NCI-H774 (cell line): Measurements from ENCODE around the gene IGF2BP2.

Source experiments
- DNase-seq: peaks from one replicate; lab custom pipeline; 2025; lab: John Stamatoyannopoulos, UW

IGF2BP2 gene

DNA sequence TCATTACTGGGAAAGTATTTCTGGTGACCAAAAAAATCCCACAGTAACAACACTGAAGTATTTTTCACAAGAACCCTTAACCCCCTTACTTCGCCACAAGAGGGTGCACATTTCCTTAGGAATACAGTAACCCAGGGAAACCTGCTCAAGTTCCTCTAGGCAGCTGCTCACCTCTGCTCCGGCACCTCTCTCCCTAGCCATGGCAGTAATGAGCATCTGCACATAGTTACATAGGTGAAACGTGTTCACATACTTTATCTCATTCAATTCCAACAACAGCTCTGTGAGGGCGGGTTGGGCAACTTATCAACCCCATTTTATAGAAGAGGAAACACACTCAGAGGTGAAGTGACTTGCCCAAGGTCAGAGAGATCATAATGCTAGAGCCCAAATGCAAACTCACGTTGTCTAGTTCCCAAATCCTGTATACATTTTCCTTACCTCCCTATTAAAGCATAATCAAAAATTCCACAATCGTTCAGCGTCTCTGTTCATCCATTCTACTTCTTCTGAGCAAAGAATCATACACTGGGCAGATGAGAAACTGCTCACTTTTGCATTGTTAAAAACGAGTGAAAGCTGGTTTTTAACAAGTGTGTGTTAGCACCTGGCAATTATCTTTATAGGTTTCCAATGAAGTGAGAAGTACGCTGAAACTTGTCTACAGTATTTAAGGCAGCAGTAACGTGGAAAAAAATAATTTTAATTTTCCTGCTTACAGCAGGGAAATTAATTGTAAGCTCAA, 90.7 kb downstream of the IGF2BP2 start:
- DNase-seq: peak; percentile 35

DNA sequence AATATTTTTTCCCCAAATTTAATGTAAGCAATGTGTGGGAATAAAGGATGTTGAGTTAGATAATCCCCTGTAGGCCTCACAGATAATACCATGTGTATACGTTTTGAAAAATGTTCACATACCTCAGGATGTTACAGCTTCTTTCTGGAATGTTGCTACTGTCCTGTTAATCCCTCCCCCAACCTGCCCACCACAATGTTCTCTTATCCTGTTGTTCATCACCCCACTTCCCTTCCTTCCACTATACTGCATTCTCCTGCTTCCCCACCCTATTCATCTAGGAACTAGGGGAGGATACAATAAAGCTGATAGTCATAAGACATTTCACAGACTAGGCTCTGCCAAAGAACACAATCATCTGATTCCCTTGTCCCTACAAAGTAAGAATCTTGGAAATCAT, 92.1 kb downstream of the IGF2BP2 start:
- no peak for DNase-seq

DNA sequence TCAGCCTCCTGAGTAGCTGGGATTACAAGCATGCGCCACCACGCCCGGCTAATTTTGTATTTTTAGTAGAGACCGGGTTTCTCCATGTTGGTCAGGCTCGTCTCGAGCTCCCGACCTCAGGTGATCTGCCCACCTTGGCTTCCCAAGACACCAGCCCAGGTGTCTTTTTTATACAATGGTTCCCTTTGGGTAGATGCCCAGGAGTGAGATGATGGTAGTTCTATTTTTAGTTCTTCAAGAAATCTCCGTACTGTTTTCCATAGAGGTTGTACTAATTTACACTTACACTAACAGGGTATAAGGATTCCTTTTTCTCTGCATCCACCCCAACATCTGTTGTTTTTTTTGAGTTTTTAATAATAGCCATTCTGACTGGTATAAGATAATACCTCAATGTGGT, 94.3 kb downstream of the IGF2BP2 start:
- no peak for DNase-seq

DNA sequence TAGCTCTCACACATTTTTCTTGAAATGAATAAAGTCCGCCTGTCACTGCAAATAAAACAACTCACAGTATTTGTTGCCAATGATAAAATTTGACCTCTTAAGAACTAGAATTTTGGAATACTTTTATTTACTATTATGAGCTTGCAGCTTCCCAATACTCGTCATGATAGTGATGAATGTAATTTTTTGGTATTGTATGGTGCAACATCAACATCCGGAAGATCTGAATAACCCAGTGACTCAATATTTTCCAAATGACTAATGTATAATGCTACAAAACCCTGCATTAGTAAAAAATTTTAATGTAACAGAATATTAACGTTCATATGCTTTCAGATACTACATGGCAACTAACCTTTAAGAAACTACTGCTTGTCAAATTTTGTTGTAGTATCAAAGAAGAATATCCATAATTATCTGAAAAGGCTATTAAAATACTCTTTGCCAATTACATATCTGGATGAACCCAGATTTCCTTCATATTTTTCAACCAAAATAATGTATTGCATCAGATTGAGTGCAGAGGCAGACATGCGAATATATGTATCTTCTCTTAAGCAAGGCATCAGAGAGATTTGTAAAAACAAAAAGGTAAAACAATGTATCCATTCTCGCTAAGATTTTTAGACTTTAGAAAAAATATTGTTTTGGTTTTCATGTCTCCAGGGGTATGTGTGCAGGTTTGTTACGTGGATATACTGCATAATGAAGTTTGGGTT, 95.3 kb downstream of the IGF2BP2 start:
- DNase-seq: no peak

DNA sequence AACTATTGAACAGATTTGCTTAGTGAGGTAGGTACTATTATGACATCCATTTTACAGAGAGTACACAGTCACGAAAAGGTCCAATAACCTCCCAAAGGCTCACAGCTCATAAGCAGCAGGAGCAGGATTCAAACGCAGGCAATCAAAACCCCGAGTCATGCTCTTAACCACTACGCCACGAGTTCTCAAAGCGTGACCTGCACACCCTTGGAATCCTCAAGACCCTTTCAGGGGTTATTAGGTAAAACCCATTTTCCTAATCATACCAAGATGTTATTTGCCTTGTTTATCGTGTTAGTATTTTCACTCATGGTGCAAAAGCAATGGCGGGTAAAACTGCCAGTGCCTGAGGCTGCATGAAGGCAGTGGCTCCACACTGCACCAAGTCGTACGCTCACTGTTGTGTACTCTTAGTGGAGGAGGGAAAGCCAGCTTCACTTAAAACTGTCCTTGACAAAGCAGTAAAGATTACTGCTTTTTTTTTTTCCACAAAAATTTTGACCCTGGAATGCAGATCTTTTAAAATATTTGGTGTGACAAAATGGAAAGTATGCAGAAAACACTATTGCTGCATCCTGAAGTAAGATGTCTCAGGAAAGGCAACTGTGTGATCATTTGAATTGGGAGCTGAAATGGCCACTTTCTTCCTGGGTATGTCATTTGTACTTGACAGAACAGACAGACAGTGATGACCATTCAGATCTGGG, 96.1 kb downstream of the IGF2BP2 start:
- DNase-seq: no peak

DNA sequence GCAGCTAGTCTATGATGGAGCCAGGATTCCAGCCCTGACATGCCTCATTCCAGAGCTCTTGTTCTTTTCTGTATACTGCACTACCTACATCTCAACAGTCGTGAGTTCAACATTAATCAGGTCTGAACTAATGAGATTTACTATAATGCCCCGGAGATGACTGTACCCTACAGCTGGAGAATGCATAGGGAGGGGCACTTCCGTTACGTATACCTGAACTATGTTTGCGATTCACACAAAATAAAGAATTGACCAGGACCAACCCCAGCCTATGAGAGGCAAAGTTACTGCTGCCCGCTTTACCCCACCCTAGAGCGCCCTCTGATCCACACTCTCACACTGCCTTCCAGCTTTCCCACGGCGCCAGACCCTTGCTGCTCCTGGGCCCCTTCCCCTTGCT, 97.0 kb downstream of the IGF2BP2 start:
- DNase-seq: no peak

DNA sequence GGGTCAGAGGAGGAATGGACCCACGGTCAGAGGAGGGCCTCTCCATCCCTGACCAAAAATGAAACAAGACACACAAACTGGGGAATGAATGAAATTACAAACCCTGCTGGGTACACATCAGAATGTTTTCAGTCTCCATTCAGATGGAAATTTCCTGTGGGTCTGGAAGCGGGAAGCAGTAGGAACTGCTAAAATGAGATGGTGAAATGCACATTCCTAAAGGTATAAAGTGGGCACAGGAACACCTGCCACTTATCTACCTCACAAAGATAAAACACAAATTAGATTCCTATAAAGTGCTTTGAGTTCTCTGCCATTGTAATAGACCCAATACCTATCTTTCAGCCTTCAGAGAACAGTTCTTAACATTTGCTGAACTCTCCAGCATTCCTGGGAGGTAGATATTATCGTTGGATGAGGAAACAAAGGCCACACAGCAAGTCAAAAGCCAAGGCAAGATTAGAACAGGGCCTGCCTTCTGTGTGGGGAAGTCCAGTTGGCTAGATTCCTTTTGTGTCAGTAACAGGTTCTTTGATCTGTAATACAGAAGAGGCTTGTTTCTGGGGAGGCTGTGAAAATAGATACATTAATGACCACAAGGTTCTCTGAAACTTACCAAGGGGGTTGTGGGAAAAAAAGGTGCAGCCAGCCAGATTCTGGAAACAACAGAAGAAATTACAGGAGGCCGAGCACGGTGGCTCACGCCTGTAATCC, 98.4 kb downstream of the IGF2BP2 start:
- no peak for DNase-seq

DNA sequence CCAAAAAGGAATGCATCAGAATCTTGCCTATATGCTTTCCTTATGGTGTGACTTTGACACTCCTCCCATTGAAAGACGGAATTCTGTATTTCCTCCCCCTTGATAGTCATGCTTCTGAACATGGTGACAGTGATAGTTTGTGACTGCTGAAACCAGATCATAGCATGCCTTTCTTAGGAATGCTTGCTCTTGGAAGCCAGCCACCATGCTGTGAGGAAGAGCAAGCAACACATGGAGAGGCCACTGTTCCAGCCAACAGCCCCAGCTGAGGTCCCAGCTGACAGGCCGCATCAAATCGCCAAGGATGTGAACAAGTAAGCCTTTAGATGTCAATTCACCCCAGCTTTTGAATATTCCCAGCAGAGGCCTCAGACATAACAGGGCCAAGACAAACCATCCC, 100.1 kb downstream of the IGF2BP2 start:
- no peak for DNase-seq

DNA sequence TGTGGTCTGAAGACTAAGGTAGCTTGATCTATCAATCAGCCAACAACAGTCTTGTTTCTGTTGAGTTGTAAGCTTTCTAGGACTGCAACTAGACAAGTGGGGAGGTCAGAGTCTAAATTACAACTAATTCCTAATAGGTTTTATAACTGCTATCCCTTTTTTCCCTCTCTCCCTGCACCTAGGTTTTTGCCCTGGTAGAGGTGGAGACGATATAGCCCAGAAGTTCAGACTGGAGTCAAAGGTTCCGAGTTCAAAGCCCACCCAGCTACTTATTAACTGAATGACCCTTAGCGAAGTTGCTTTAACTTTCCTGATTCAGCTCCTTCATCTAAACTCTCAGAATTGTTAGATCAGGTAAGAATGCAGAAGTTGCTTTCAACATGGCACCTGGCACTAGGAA, 100.6 kb downstream of the IGF2BP2 start:
- DNase-seq: no peak

DNA sequence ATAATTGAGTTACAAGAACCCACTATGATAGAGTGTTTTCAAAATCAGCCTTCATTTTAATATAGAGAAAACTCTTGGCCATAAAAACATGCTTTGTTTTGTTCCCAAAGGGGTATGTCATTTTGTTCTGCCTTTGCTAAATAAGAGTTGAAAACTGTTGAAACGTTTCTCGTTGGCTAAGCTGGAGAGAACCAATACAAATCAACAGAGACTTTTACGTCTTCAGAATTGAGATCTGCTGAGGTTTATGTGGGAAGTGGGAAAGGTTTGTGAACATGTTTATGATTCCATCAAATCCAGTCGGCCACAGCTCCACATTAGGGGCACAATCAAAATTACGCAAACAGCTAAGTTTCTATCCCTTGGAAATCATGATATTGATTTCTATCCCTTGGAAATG, 102.0 kb downstream of the IGF2BP2 start:
- DNase-seq: no peak

DNA sequence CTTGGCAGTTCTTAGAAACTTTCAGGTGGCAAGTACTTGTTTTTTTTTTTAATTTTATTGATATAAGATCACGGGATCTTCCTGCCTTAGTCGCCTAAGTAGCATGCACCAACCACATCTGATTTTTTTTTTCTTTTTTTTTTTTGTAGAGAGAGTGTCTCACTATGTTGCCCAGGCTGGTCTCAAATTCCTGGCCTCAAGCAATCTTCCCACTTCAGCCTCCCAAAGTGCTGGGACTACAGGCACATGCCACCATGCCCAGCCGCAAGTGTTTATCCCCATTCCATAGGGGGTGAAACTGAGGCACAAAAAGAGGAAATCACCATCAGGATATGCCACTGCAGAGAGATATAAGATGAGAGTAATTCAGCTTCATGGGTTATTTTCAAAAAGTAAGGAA, 102.9 kb downstream of the IGF2BP2 start:
- DNase-seq: no peak

DNA sequence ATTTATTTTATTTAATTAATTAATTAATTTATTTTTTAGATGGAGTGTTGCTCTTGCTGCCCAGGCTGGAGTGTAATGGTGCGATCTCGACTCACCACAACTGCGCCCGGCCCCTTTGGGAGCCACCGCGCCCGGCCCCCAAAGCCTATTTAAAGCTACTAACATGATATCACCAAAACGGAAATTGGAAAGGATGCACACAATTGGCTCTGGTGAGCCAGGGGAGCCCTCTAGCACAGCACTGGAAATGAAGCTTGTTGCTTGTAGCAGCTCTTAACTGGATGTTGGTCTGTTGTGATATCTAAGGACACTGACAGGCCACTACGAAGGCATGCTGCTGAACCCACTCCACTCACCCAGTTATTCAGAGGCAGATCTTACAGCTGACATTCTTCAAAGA, 104.5 kb downstream of the IGF2BP2 start:
- no peak for DNase-seq

DNA sequence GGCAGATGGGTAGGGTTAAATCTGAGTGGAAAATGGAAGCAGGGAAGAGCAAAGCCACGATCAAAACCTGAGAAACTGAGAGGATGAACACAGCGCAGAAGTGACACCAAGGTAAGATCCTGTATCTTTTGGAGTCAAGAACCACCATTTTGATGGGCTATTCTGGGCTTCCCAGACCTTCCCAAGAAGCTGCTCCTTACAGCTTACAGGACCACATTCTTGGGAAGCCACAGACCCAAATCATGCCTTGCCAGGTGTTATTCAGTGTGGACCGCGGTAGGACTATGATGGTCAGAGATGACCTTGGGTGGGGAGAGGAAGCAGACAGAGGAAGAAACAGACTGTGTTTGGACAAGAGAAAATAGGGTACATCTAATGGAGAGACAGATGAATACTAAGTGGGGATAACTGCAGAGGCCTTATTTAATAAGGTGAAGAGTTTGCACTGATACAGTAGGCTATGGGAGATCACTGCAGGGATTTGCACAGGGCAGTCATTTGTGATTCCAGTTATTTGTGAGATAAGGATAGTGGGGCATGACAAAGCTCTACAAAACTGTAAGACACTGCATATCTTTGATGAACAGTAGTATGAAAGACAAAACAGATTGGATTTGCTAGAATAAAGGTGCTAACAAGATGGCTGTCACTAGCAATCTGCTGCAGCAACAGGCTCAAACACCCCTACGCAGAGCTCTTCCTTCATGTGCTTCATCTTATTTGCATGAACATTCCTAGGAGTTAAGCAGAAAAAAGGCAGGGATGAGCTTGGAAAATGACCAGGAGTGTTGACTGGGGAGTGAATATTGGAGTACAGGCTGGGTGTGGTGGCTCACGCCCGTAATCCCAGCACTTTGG, 105.9 kb downstream of the IGF2BP2 start:
- DNase-seq: no peak

DNA sequence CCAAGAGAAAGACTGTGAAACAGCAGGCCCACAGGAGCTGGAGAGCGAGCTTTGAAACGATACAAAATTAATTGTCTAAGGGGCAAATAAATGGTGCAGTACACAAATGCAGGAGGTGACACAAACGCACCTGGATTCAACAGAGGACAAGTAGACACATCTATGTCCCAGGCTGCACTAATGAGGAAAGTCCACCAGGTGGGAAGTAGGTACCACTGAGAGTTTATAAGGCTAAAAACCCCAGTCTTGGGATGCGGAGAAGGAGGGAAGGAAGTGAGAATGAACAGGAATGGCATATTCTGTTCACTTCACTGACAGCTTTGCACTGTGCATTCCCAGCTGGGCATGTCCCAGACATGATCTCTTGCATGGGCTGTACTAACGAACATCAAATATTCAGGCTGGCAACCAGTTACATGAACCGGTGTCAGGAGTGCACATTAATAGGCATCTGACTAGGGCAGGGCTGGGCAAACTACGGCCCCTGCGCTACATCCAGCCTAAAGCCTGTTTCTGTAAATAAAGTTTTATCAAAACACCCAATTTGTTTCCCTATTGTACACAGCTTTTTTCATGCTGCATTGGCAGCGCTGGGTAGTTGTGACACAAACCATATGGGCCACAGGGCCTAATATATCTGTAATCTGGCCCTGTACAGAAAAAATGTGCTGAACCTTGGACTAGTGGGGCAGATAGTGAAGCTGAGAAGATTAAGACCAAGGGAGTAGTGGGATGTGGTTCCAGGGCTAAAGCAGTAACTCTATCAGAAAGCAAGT, 107.0 kb downstream of the IGF2BP2 start:
- DNase-seq: no peak

DNA sequence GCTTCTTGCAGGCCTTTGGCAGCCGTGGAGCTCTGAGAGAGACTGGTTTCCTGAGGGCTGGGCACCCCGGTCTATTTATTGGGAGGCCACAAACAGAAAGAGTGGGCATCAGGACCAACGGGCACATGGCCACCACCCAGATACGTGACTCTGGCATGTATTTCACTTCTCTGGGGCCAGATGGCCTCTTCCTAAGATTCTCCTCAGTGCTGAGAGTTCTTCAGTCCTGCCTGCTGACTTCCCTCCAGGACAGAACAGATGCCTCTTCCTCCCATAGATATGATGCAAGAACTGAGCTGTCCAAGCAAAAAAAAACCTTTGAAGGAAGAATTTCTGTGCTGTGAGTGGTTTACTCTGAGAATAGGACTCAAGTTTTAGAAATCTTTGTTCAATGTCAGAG, 107.7 kb downstream of the IGF2BP2 start:
- no peak for DNase-seq

DNA sequence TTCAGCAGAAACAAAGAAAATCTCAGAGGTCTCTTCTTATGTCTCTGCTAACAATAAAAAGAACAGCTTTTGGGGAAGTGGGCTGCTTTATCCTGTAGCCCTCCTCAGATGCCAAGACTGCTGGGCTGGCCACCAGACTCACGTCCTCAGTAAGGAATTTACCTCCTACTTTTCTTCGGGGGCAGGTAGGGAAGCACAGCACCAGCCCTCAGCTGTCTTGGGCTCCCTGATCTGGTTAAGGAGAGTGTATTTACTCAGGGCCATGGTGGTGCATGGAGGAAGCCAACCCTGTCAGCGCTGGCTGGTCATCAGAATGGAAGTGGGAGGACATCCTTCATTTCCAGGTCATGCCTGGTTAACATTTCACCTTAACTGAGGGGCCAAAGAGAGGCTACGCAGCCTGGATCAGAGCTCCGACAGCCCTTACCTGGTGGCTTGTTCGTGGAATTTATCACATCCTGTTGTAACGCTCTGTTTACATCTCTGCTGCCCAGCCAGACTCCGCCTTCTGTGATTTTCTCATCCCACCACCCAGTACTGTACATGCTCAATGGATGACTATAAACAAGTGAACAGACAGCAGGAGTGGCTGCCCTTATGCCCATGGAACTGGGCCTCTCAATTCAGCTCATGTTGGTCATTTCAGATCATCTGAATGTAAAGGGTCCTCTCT, 108.3 kb downstream of the IGF2BP2 start:
- no peak for DNase-seq

DNA sequence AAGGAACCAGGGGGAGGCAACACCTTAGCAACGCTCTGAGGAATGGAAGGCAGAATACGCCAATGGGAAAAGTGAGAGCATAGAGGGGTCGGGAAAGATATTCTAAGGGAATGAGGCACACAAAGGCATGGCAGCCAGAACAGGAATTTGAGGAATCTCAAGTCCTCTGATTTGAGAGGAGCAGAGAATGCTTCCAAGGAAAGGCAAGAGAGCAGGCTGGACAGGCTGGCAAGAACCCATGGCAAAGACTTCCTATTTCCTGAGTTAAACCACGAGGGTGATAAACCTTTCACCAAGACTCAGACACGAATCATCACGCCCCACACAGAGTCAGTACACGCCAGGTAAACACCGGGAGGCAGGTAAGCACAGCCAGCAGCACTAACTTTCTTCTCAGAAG, 109.8 kb downstream of the IGF2BP2 start:
- DNase-seq: no peak

DNA sequence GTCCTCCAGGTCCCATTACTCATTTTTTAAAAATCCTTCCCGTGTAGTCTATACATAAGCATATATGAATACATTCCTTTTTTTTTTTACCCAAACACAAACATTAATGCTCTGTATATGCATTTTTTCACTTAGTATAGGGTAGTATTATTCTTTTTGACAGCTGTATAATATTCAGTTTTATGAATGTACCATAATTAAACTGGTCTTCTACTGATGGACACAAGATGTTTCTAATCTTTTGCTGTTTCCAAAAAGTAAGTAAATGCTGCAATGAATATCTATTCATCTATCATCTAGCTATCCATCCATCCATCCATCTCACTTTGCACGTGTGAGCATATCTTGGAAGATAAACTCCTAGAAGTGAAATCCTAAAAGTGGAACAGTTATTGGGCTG, 110.8 kb downstream of the IGF2BP2 start:
- DNase-seq: no peak

DNA sequence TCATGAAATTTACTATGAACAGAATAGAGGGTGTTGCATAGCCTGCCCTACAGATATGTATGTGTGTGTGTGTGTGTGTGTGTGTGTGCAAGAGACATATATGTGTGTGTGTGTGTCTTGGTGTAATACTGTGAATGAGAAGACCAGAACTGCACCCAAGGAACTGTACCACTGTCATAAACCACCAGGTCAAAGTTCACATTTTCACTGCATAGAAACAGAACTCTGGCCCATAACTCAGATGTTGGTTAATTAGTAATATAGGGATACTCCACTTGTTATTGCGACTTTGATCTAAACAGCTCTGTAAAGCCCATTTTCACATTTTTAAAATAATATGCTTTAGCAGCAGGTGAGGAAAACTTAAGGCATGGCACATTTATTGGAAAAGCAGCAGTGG, 111.8 kb downstream of the IGF2BP2 start:
- no peak for DNase-seq

DNA sequence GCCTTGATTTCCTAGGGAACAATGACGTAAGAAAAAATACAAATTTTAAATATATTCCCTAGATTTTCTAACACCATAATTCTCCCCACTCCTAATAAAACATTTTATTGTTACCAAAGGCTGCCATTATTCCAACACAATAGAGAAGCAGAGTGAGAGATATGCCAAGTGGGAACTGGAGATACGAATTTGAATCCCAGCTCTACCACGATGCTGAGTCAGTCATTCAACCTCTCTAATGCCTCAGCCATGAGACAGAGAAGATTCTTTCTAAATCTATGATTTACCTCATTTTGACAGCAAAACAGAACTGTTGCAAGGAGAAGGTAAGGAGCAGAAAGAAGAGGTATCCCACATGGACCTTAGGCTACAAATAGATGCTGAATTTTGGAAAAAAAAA, 112.5 kb downstream of the IGF2BP2 start:
- no peak for DNase-seq
